GM18508 (cell line): ENCODE measurements around the gene OXA1L.
"Not testable (repeated sequence)": the region's sequence is repeated elsewhere in the genome, so short reads cannot be mapped to it uniquely, and the experiment has no call there.

Source experiments
- ATAC-seq: cut with Tn5 transposase; IDR thresholded peaks from one replicate; pipeline ENCODE4 v1.9.1; 2021; ENCODE audit warnings: moderate number of reproducible peaks; ENCODE audit not compliant: insufficient read depth, unreplicated experiment

The OXA1L gene

DNA sequence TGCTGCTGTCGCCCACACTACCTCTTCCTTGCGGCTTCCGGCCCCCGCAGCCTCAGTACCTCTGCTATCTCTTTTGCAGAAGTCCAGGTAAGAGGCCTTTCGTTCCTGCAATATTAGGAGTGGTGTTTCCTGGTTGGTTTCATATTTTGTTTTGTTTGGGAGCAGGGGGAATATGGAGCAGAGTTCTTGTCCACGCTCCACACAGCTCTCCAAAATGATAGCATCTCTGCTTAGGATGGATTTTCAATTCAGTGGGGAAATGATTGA lies 768 bp downstream of the OXA1L start:
- no peak for ATAC-seq

GRCh38 chr14:22768947-22769346 lies 2.5 kb downstream of the OXA1L start:
- ATAC-seq = no peak

DNA sequence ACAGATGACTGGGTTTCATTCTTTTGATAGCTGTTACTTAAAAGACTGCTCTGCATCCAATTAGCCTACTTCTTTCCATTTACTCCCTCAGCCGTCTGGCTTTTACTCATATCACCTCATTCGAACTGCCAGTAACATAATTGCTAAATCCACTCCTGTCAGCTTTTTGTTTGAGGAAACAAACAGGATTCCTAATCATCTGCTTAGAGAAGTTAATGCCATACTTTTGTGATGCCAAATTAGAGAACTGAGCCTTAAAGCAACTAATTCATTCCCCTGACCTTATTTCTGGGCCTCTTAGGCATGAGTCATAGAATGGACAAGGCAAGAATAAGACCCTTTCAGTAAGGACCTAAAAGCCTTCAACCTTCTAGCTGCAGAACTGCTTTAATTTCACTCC lies 2.9 kb downstream of the OXA1L start:
- no peak for ATAC-seq

- ATAC-seq = no peak
Measured at GRCh38 chr14:22770481-22771187, 4.1 kb downstream of the OXA1L start.

- no peak for ATAC-seq
Measured at GRCh38 chr14:22772725-22773124, 6.2 kb downstream of the OXA1L start.

DNA sequence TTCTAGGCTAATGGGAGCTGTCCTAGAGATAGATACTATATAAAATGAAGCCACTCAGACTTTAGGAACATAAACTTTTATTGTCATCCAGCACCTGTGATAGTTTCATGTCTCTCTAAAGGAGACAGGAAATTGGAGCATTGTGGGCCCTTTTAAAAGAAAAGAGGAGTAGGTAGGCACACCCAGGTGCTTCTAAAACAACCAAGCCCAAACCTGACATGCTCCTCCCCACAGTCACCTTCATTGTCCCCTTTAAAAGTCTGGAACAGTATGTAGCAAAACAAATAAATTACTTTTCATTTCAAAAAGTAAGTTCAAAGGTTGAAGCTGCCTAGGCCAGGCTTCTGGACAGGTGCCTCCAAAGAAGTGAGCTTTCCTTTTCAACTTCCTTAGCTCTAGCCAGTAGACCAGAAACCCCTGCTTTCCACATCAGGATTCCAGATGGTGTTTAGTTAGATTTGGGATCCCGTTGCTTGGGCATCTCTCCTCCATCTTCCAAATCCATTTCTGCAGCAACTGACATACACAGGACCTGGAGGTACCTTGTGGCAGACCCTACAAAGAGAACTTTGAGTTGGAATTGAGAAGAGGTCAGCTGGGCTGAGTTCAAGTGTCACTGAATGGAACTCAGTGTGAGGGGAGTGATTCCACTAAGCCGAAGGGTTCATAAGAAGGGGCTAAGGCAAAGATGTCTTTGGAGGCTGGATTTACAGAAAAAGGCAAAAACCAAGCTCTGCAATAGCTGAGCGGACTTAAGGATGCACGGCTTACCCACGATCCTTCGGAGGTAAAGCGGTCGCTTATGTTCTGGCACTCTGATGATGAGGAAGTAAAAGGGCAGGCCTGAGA lies 6.9 kb downstream of the OXA1L start:
- ATAC-seq = no peak

GRCh38 chr14:22774011-22774706 lies 7.7 kb downstream of the OXA1L start:
- ATAC-seq = no peak

- ATAC-seq = no peak
Measured at GRCh38 chr14:22776215-22776614, 9.7 kb downstream of the OXA1L start.

GRCh38 chr14:22776849-22777248 lies 10.4 kb downstream of the OXA1L start:
- ATAC-seq = not testable (repeated sequence)

GRCh38 chr14:22778084-22778483 lies 11.6 kb downstream of the OXA1L start:
- ATAC-seq = no peak

GRCh38 chr14:22780105-22780679 lies 13.7 kb downstream of the OXA1L start:
- ATAC-seq = no peak

DNA sequence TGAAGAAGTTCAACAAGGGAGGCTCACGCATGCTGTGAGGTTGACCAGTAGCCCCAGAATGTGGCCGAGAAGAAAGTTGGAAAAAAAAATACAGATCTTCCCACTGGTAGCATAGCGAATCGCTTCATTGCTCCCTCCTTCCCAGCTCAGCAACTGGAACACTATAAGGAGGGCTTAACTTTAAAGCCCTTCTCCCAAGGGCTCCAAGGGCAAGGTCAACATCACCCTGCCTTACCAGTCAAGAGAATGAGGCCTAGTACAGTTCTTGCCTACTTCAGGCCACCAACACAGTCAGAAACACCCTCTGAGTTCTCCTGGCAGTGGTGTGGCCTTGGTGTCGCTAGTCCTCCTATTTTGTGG lies 14.4 kb downstream of the OXA1L start:
- no peak for ATAC-seq

DNA sequence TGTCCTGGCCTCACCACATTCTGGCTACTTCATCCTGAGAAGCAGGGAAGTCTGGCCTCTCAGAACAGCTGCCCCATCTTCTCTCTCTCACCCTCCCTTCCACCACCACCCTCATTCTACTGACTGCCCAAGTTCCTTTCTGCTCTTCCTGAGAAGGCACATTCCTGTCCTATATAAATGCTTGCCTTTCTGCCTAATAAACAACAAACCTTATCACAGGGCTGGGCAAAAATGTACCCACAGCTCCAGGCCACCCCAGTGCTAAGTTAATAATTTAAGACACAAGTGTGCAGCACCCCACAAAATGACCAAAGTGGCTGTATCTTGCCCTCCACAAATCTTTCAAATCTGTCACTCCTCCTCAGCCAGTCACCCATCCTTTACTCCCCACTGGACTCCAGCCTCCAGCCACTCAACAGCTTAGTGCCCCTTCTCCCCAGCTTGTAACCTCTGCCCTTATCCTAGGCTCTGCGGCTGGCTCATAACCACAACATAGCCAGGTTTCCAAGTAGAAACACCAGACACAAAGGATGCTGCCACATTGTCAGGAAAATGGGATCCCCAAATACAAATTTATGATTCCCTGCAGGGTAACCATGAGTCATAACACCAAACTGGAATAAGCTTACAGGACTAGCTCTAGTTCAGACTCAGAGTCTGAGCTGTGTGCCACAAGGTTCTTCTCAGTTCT lies 15.0 kb downstream of the OXA1L start:
- no peak for ATAC-seq

DNA sequence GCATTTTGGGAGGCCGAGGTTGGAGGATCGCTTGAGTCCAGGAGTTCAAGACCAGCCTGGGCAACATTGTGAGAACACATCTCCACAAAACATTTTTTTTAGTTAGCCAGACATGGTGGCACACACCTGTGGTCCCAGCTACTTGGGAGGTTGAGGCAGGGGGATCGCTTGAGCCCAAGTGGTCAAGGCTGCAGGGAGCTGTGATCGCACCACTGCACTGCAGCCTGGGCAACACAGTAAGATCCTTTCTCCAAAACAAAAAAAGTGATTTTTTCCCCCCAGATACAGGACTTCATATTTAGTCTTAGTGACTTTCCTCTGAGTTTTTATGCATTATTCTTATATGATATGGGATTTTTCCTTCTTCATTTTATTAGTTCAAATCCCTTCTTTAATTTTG lies 20.2 kb downstream of the OXA1L start:
- ATAC-seq = no peak

- no peak for ATAC-seq
Measured at GRCh38 chr14:22791301-22791700, 24.8 kb downstream of the OXA1L start.

GRCh38 chr14:22792158-22792557 lies 25.7 kb downstream of the OXA1L start:
- no peak for ATAC-seq

GRCh38 chr14:22793550-22793949 lies 27.1 kb downstream of the OXA1L start:
- not testable (repeated sequence) for ATAC-seq

DNA sequence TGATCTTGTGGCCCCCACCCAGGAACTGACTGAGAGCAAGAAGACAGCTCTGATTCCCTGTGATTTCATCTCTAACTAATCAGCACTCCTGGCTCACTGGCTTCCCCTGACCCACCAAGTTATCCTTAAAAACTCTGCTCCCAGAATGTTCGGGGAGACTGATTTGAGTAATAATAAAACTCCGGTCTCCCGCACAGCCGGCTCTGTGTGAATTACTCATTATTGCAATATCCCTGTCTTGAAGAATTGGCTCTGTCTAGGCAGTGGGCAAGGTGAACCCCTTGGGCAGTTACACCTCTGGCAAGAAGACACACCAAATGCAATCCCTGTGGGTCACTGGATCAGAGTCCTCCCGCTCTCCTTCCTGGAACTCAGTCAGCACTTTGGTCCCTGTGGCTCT lies 27.5 kb downstream of the OXA1L start:
- no peak for ATAC-seq

- ATAC-seq = no peak
Measured at GRCh38 chr14:22794551-22794951, 28.1 kb downstream of the OXA1L start.

DNA sequence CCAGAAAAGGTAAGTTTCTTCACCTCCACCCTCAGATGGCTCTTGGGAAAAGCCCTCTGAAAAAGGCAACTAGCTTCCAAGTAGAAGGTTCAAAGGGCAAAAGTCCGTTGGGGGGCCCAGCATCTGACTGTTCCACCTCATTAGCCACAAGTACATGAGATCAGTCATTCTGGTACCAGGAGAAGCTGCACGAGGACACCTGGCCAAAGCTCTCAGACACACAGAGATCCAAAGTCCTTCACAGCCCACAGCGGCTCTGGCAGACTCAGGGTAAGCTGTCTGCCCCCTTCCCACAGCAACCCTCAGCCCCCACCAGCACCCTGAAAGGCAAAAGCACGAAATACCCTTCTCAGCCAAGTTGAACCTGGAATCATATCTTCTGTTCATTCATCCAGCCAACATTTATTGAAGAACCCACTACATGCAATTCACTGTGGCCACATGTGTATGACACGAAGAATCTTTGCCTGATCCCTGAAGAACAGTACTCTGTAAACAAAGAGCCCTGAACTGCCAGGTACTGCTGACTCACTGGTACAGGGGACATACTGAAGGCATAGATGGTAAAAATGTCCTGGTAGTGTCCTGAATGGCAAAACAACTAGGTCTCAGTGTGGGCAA lies 29.7 kb downstream of the OXA1L start:
- no peak for ATAC-seq
